Transverse colon (tissue), 3 donors: Measurements from ENCODE around the gene GSTK1.

Experiments
- EP300 ChIP-seq: sonication (generic); formaldehyde crosslinking; IDR thresholded peaks from one replicate; pipeline ENCODE4 v1.6.1; 2017; ENCODE audit warnings: antibody characterized with exemption, low read depth
- POLR2A ChIP-seq: fragments of 450-650 bp; IDR thresholded peaks from one replicate; pipeline ENCODE4 v1.6.1; 2016; ENCODE audit warnings: antibody characterized with exemption, mild to moderate bottlenecking, moderate library complexity
- POLR2AphosphoS5 ChIP-seq, 3 donors: sonication (generic); formaldehyde crosslinking; IDR thresholded peaks; one replicate each; pipeline ENCODE4 v1.6.1; 2016; ENCODE audit warnings: antibody characterized with exemption in 3 of 3

DNA sequence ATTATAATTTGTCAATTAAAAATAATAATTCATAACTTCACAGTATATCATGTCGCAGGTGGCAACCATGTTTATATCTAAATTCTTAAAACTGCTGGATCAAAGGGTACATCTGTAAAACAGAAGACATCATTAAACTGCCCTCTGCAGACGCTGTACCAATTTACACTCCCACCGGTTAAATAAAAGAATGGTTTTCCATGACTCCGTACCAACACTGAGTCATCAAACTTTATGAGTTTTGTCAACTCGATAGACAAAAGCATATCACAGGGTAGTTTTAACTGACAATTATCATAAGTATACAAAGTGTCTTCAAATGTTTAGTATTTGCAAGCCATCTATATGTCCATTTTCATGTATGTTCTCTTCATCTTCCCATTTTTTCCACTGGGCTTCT is 5.7 kb upstream of the GSTK1 start:
- TF ChIP-seq POLR2A: no peak
- no peak for TF ChIP-seq POLR2AphosphoS5 (IDR thresholded peaks at IDR 0.05)
- TF ChIP-seq EP300: no peak
